AG09319 (cell line): Measurements from ENCODE around the gene POLR2H.

Experiments
- DNase-seq: peaks from one replicate; pipeline ENCODE4 v3.0.0-alpha.2; 2010; ENCODE audit warnings: low read depth; ENCODE audit errors: extremely low read depth
- TF ChIP-seq, protein P1 (sequence below): IDR thresholded peaks from 2 replicates; pipeline ENCODE4 v1.5.1; 2011; ENCODE audit warnings: low read depth, mild to moderate bottlenecking, inconsistent platforms, low read length, moderate library complexity

The POLR2H gene

DNA sequence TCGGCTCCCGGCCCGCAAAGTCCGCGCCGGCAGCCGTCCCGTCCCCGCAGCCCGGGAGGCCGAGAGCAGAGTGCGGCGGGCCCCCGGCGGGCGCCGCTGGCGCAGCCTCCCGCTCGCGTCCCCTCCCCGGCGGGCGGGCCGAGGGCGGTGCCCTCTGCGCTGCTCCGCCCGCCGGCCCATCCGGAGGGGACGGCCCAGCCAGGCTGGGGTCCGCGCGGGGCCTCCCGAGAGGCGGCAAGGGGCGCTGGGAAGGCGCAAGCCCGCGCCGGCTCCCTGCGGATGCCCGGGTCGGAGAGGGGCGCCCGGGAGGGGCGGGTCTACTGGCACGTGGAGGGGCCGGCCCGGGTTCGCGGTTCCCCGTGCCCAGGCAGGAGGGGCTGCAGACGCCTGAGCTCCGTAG is at the start of gene POLR2H, which contains the start of gene CLCN2:
POLR2H (plus strand) TSS at position 179 of the 400 bp plus-strand sequence. CDS start 1,783 bp downstream, outside the sequence.
CLCN2 (minus strand) TSS at position 74 of the 400 bp plus-strand sequence. CDS start 126 bp downstream, outside the sequence.
- DNase-seq = no peak

DNA sequence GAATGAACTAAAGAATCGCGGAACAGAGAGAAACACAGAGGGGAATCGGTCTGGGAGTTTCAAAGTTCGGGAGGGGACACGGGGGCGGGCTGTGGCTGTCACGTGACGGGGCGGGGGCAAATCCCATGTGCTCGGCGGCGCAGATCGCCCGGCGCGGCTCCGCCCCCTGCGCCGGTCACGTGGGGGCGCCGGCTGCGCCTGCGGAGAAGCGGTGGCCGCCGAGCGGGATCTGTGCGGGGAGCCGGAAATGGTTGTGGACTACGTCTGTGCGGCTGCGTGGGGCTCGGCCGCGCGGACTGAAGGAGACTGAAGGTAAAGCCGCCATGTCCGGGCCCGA is 47.2 kb upstream of the POLR2H start, which contains the start of gene EIF4G1:
EIF4G1 (plus strand) TSS at position 244 of the 337 bp plus-strand sequence. CDS start 1,191 bp downstream, outside the sequence.
- TF ChIP-seq, protein P1, sequence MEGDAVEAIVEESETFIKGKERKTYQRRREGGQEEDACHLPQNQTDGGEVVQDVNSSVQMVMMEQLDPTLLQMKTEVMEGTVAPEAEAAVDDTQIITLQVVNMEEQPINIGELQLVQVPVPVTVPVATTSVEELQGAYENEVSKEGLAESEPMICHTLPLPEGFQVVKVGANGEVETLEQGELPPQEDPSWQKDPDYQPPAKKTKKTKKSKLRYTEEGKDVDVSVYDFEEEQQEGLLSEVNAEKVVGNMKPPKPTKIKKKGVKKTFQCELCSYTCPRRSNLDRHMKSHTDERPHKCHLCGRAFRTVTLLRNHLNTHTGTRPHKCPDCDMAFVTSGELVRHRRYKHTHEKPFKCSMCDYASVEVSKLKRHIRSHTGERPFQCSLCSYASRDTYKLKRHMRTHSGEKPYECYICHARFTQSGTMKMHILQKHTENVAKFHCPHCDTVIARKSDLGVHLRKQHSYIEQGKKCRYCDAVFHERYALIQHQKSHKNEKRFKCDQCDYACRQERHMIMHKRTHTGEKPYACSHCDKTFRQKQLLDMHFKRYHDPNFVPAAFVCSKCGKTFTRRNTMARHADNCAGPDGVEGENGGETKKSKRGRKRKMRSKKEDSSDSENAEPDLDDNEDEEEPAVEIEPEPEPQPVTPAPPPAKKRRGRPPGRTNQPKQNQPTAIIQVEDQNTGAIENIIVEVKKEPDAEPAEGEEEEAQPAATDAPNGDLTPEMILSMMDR = no peak
- peak; percentile 86 for DNase-seq

More for the DNA sequence above, at the start of gene POLR2H, which contains the start of gene CLCN2:
- TF ChIP-seq, protein P1 = no peak

DNA sequence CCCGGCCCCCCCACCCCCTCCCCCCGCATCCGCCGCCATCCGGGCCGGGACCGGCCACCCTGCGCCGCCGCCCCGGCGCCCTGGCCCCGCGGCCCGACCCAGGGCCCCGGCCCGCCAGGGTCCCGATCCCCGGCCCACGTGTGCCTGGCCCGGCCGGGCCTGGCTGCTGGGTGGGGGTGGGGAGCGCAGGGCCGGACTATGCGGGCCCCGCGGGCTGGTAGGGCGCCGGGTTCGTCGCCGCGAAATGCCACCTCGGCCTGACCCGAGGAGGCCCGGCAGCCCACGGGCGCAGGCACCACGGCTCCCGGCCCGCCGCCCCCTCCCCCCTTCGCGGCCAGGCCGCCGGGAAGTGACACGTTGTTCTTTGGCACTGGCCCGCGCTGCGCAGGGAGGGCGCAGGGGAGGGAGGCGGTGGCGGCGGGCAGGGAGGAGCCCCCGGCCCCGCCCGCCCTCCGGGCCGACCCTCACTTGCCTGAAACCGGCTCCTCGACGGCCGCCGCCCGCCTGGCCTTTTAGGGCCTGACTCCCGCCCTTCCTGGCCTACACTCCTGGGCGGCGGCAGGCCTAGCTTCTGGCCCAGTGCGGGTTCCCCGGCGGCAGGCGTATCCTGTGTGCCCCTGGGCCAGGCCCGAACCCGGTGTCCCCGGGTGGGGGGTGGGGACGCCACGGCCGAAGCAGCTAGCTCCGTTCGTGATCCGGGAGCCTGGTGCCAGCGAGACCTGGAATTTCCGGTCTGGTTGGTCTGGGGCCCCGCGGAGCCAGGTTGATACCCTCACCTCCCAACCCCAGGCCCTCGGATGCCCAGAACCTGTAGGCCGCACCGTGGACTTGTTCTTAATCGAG is 46.6 kb upstream of the POLR2H start:
- DNase-seq = peak; percentile 73

DNA sequence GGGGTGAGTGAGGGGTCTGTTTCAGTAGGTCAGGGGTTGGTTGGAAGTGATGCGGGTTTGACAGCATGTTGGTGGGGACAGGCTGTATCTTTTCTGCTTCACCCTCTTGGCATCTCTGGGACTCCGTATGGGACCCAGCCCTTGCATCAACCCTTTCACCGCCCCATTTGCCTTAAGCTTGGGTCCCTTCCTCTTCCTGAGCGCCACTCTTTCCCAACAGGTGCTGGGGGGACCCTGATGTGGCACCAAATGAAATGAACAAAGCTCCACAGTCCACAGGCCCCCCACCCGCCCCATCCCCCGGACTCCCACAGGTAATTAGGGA is 46.0 kb upstream of the POLR2H start:
- TF ChIP-seq, protein P1 = no peak
- DNase-seq = no peak

More for the DNA sequence above, 46.6 kb upstream of the POLR2H start:
- TF ChIP-seq, protein P1 = no peak

DNA sequence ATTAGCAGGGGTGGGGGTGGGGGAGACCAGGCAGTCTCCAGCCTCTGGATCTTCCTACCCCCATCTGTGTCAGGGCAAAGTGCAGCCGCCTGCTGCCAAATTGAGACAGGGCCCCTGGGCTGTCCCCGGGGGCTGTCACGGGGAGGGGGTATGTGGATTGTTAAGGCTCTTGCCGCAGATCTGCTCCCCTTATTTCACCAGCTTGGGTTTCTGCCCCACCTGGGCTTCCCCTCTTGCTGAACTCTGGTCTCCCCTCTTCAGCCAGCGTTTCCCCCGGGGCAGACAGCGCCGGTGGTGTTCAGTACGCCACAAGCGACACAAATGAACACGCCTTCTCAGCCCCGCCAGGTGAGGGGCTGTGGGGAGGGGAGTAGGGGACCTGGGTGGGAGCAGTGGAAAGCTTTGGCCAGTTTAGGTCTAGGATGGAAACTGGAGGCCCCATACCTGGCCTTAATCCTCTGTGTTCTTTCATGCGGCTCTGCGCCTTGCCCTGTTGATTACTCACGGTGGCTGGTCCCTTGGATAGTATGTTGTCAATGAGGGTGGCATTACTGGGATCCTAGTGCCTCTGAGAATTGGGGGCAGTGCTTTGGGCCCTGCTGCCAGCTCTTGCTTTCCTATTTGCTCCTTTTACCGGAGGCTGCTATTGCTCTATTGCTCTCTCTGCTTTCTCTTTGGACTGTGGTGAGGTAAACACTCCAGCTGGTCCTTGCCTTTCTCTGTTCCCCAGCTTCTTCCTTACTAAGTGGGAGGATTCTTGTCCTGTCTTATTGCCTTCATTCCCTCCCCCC is 45.4 kb upstream of the POLR2H start:
- DNase-seq = no peak
- TF ChIP-seq, protein P1 = no peak

DNA sequence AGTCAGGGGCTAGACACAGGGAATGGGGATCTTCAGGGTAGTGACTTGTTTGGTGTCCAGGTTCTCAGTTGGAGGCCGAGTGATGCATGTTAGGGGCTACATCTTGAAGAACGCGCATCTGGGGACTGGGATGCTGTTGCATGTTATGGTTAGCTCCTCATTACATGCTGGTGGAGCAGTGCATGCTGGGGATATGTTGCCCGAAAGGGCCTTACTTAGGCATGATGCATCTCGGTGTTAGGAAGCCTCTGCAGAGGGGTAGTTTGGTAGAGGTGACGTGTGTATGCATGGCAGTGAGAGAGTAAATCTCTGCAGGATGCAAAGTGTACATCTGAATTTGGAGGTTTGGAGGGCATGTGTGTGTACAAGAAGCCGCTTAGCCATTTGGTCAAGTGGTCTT is 44.7 kb upstream of the POLR2H start:
- no peak for DNase-seq
- TF ChIP-seq, protein P1 = no peak

DNA sequence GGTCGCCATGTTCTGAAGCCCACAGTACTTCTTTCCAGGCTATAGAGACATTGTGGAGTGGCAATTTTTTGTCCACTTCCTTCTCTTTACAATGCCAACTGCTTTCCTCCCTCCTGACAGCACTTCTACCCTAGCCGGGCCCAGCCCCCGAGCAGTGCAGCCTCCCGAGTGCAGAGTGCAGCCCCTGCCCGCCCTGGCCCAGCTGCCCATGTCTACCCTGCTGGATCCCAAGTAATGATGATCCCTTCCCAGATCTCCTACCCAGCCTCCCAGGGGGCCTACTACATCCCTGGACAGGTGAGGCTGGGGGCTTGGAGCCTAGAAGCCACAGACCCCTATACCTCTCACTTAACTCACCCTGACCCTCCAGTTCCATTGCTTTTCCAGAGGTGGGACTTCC is 44.3 kb upstream of the POLR2H start:
- no peak for DNase-seq
- TF ChIP-seq, protein P1 = no peak
